Hindlimb muscle (tissue), 1 donor: ENCODE measurements around the gene TMEM123. TPM values are rescaled to one million over a fixed set of nuclear protein-coding genes. Genes with fewer than 3 reads are reported as not detected.
A peak's percentile ranks its signal among the peaks of the same experiment; 100 is the strongest.

Experiments
- DNase-seq: peaks from one replicate; pipeline ENCODE4 v3.0.0-alpha.2; 2013
- polyA plus RNA-seq: library from polyadenylated mRNA; unstranded; fragments of 120-200 nt; gene quantifications from one replicate; pipeline ENCODE4 v1.2.1, GENCODE V29; 2013; ENCODE audit not compliant: insufficient read length

Gene TMEM123
- polyA plus RNA-seq, 1 donor = 138 TPM

DNA sequence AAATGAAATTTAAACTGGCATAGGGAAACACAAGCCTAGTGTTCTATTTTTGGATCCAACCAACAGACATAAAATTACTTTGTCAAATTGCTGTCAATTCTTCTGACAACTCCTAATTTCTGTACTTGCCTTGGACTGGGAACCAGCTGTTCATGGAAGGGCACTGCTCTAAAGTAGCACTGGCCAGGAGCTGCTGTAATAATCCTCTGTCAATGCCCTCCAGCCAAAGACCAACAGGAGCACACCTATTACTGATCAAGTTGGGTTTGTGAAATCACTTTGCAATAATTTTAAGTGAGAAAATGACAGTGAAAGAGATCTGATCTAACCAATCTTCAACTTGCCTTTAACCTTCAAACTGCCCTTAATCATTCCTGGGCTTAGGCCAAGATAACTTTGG is 18.9 kb upstream of the TMEM123 start:
- DNase-seq = no peak

GRCh38 chr11:102470251-102470650 is 17.7 kb upstream of the TMEM123 start:
- DNase-seq = no peak

- peak; percentile 29 for DNase-seq
Measured at GRCh38 chr11:102469196-102469821, 16.7 kb upstream of the TMEM123 start.

- no peak for DNase-seq
Measured at GRCh38 chr11:102468616-102469195, 16.1 kb upstream of the TMEM123 start.

DNA sequence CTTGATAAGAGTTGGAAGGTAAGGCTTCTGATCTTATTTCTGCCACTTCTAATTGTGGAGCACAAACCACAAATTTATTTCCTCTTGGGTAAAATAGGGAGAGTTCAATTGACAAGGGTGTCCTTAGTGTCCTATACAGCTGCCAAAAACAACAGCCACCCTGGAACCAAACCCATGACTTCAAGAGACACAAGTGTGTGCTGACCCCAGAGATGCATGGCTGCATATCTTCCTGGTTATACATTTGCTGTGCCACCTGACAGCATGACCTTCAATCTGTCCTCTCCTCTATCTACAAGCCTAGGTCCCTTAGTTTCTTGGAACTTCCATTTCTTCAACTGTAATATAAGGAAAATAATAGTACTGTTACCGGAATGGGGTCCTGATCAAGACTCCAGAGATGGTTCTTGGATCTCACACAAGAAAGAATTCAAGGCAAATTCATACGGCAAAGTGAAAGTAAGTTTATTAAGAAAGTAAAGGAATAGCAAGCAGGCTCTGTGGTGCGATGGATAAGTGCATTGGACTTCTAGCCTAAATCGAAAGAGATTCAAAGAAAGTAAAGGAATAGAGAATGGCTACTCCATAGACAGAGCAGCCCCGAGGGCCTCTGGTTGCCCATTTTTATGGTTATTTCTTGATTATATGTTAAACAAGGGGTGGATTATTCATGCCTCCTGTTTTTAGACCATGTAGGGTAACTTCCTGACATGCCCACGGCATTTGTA is 15.5 kb upstream of the TMEM123 start:
- no peak for DNase-seq

DNA sequence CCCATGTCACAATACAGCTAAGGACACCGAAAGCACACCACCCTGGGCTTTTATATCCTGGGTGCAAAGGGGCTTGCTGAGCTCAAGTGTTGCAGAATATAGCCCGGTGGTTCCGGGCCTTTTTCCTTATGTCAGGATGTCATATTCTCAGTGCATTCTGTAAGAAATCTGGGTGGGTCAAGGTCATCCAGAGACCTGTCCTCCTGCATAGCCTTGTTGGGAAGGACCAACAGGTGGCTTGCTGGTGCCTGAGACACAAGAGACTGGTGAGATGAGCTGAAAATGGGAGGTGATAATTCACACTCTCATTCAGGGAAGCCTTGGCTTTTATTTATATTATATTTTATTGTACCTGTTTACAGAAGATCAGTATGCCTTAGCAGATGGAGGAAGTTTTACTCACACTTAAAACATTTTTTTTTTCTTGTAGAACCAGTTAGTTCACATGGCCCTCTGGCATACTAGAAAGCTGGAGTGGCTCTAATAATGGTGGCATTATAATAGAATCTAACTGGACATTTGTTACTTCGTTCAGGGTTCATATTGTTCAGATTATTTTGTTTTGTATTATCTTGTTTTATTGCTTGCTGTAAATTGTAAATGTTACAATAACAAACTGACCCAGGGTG is 14.6 kb upstream of the TMEM123 start:
- no peak for DNase-seq

- DNase-seq = no peak
Measured at GRCh38 chr11:102465696-102466095, 13.1 kb upstream of the TMEM123 start.

DNA sequence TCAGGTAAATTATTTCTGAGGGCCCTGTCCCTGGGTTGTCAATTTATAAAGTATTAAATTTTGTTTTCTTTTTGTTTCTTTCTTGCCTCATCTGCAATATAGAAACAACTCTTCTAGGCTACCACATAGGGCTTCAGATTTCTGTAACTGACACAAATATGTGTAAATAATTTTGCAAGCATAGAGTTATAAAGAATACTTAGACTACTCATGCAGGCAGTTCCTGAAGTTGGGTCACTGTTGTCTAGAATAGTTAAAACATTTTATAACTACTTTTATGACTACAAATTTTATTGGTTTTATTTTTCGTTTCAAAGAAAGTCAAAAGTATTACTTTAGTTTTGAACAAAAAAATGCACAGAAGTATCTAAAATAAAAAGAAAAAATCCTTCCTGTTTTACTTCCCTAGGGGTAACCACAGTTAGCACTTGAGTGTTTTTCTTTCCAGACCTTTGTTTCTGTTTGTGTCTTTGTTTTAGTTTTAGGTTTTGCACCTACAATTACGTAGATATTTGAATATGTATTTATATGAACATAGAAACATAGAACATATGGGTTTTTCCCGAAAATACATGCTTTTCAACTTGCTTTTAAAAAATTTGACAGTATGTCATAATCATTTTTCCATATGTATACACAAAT is 12.4 kb upstream of the TMEM123 start:
- no peak for DNase-seq

GRCh38 chr11:102464037-102464436 is 11.5 kb upstream of the TMEM123 start:
- DNase-seq = no peak

- DNase-seq = no peak
Measured at GRCh38 chr11:102462610-102463009, 10.0 kb upstream of the TMEM123 start.

DNA sequence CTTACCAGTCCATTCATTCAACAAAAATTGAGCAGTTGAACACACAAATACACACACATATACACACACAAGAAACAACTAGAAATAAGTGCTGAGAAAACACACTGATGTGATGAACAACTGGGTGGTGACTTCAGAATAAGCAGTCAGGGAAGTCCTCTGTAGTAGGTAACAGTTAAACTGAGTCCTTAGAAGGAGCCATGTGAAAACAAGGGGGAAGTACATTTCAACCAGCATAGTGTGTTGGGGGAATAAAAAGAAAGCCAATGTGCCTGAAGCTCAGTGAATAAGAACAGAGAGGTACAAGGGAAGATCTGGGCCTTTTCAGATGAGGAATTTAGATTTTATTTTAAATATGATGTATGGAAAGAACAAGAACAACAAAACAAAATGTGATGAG is 6.8 kb upstream of the TMEM123 start:
- DNase-seq = no peak

GRCh38 chr11:102458548-102458947 is 6.0 kb upstream of the TMEM123 start:
- no peak for DNase-seq

GRCh38 chr11:102457865-102458264 is 5.3 kb upstream of the TMEM123 start:
- no peak for DNase-seq

- no peak for DNase-seq
Measured at GRCh38 chr11:102457056-102457677, 4.6 kb upstream of the TMEM123 start.

DNA sequence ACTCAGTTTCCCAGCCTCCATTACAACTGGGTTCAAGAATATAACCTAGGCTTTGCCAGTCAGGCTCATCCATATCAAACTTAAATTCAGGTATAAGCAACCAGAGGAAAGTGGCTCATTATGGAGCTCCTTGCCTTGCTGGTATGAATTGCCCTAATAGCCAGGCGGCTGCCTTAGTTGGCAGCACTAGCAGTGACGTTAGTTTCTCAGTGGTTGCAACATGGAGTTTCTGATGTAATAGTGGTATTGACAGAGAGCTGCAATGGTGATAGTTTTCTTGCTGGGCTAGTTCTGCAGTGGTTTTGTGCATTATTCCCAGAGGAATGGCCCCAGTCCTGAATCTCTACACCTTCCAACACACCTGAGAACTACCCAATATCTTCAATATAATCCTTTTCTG is 3.8 kb upstream of the TMEM123 start:
- no peak for DNase-seq

DNA sequence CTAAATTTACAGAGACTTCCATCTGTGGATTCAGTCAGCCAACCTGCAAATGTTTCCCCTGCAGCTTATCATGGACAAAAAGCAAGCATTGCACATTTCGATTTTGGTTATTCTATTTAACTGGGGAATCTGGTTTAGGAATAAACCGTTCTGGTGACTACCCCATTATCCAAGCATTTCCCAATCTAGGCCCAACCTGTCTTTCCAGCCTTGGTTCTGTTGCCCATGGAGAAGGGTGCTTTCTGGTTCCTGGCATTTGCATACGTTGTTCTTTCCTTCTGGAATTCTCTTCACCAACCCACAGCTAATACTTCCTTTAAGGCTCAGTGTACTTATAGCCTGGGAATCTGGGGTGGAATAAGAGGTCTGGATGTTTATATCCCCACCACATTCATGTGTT is 1.4 kb upstream of the TMEM123 start:
- no peak for DNase-seq

DNA sequence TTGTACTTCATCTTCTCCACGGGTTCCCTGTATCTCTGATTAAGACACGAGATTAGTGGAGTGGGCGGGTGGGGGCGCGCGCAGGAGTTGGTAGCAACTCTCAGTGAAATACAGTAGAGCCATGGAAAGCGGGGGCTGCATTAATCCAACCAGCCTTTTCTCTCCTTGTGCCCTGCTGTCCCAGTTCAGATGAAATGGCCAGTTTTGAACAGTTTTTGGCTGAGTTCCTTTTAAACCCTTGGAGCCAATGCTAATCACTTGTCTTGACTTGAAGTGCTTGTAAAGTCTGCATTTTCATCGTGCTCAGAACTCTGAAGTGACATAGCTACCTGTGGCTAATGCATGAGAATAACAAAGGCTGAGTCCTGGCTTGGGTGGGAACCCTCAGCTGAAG is 734 bp upstream of the TMEM123 start:
- no peak for DNase-seq

GRCh38 chr11:102451681-102452460 is 694 bp downstream of the TMEM123 start:
- peak; percentile 73 for DNase-seq

GRCh38 chr11:102451041-102451680 is 1.4 kb downstream of the TMEM123 start:
- no peak for DNase-seq

DNA sequence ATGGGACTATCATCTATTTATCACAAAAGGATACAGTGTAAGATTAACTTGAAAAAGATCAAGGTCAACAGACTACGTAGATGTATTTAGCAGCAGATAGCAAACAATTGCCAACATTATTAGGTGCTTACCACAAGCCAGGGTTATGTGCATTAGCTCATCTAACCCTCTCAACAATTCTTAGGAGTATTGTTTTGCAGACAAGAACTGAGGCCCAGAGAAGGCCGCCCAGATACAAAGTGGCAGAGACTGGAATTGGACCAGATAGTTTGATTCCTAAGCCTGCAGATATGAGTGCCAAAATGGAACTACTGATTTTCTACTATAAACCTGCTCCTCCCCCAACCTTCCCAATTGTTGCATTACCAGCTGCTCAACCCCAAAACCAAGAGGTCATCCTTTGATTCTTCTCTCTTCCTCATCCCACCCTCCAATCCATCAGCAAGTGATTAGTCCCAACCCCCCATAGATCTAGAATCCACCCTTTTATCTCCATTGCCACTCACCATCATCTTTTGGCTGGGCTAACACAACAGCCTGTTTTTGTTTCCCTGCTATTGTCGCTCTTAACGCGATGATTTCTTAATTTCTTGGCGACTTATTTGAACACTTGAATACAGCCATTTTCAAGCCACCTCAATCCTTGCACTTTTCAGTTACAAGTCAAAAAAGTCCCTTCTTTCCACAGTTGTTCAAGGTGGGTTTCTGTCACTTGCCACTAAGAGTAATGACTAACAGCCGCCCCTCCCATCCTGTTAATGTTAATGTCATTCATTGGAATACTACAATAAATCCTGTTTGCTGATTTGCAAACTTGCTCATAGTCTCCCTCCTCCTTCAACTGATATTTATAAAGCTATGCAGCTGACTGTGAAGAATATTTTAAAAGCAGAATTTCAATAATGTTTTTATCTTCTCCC is 2.7 kb downstream of the TMEM123 start:
- DNase-seq = no peak
